HepG2 (cell line): ENCODE measurements around the gene HID1. TPM values are rescaled to one million over a fixed set of nuclear protein-coding genes. Genes with fewer than 3 reads are reported as not detected.

Experiments
- PHF5A ChIP-seq: IDR thresholded peaks from one replicate; pipeline ENCODE4 v1.6.1; 2018; ENCODE audit warnings: low read depth, missing genetic modification reagents; ENCODE audit not compliant: unreplicated experiment
- ZNF776 ChIP-seq: sonication (generic); formaldehyde crosslinking; IDR thresholded peaks from 2 replicates; pipeline ENCODE4 v1.4.0; 2020; ENCODE audit warnings: mild to moderate bottlenecking, missing genetic modification reagents
- polyA plus RNA-seq, 8 experiments: library from polyadenylated mRNA; depleted of rRNA in 3 of 8; stranded (reverse) in 7 of 8; unstranded in 1 of 8; fragments of >200 nt; fragmentation: Illumina TruSeq in 4 of 8; extraction: Trizol in 4 of 8; gene quantifications; 2 replicates each; pipeline versions ENCODE4 v1.2.1 to v1.2.3, GENCODE V29; 2011 to 2016; ENCODE audit warnings: low read depth in 4 of 8, missing spikeins in 1 of 8, mixed read lengths in 1 of 8; ENCODE audit not compliant: insufficient read depth in 1 of 8
- total RNA-seq, 5 experiments: library from RNA; depleted of rRNA; stranded (reverse); fragments of >200 nt; fragmentation: Illumina TruSeq; extraction: Trizol; gene quantifications; 2 replicates each; pipeline ENCODE4 v1.2.3, GENCODE V29; 2016; ENCODE audit warnings: low read depth in 1 of 5
- TF ChIP-seq, protein P1 (sequence below): sonication (generic); formaldehyde crosslinking; IDR thresholded peaks from 2 replicates; pipeline ENCODE4 v1.5.0; 2020; ENCODE audit warnings: mild to moderate bottlenecking, missing genetic modification reagents, borderline replicate concordance
- TF ChIP-seq, protein P2 (sequence below): sonication (generic); formaldehyde crosslinking; IDR thresholded peaks from 2 replicates; pipeline ENCODE4 v1.4.0; 2020; ENCODE audit warnings: mild to moderate bottlenecking, missing genetic modification reagents
- TF ChIP-seq, protein P3 (sequence below): sonication (generic); formaldehyde crosslinking; IDR thresholded peaks from 2 replicates; pipeline ENCODE4 v1.4.0; 2020; ENCODE audit warnings: mild to moderate bottlenecking, missing genetic modification reagents, borderline replicate concordance
- TF ChIP-seq, protein P4 (sequence below): sonication (generic); formaldehyde crosslinking; IDR thresholded peaks from 2 replicates; pipeline ENCODE4 v1.8.0; 2022; ENCODE audit warnings: mild to moderate bottlenecking, missing genetic modification reagents; ENCODE audit not compliant: insufficient replicate concordance
- TF ChIP-seq, protein P5 (sequence below): sonication (generic); formaldehyde crosslinking; IDR thresholded peaks from 2 replicates; pipeline ENCODE4 v1.4.0; 2020; ENCODE audit warnings: missing genetic modification reagents

The HID1 gene
- total and polyA plus RNA-seq, 2 of the 13 experiments (the other 11 are each of a cell fraction or from before 2014, with no cell fraction given), result 2.1 to 10.6 TPM

DNA sequence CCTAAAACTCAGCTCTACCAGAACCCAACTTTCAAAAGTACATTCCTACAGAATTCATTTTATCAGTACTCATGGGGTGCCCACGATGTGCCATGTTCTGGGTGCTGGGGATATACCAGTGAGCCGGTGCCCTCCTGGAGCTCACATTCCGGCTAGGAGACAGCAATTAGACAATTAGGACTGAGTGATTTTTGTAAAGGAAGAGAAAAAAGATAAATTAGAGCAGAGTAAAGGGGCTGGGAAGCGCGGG is 39.5 kb upstream of the HID1 start (continued):
- TF ChIP-seq, protein P1, sequence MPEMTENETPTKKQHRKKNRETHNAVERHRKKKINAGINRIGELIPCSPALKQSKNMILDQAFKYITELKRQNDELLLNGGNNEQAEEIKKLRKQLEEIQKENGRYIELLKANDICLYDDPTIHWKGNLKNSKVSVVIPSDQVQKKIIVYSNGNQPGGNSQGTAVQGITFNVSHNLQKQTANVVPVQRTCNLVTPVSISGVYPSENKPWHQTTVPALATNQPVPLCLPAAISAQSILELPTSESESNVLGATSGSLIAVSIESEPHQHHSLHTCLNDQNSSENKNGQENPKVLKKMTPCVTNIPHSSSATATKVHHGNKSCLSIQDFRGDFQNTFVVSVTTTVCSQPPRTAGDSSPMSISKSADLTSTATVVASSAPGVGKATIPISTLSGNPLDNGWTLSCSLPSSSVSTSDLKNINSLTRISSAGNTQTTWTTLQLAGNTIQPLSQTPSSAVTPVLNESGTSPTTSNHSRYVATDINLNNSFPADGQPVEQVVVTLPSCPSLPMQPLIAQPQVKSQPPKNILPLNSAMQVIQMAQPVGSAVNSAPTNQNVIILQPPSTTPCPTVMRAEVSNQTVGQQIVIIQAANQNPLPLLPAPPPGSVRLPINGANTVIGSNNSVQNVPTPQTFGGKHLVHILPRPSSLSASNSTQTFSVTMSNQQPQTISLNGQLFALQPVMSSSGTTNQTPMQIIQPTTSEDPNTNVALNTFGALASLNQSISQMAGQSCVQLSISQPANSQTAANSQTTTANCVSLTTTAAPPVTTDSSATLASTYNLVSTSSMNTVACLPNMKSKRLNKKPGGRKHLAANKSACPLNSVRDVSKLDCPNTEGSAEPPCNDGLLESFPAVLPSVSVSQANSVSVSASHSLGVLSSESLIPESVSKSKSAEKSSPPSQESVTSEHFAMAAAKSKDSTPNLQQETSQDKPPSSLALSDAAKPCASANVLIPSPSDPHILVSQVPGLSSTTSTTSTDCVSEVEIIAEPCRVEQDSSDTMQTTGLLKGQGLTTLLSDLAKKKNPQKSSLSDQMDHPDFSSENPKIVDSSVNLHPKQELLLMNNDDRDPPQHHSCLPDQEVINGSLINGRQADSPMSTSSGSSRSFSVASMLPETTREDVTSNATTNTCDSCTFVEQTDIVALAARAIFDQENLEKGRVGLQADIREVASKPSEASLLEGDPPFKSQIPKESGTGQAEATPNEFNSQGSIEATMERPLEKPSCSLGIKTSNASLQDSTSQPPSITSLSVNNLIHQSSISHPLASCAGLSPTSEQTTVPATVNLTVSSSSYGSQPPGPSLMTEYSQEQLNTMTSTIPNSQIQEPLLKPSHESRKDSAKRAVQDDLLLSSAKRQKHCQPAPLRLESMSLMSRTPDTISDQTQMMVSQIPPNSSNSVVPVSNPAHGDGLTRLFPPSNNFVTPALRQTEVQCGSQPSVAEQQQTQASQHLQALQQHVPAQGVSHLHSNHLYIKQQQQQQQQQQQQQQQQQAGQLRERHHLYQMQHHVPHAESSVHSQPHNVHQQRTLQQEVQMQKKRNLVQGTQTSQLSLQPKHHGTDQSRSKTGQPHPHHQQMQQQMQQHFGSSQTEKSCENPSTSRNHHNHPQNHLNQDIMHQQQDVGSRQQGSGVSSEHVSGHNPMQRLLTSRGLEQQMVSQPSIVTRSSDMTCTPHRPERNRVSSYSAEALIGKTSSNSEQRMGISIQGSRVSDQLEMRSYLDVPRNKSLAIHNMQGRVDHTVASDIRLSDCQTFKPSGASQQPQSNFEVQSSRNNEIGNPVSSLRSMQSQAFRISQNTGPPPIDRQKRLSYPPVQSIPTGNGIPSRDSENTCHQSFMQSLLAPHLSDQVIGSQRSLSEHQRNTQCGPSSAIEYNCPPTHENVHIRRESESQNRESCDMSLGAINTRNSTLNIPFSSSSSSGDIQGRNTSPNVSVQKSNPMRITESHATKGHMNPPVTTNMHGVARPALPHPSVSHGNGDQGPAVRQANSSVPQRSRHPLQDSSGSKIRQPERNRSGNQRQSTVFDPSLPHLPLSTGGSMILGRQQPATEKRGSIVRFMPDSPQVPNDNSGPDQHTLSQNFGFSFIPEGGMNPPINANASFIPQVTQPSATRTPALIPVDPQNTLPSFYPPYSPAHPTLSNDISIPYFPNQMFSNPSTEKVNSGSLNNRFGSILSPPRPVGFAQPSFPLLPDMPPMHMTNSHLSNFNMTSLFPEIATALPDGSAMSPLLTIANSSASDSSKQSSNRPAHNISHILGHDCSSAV (CRISPR knock-in tag), result no peak
- TF ChIP-seq, protein P2, sequence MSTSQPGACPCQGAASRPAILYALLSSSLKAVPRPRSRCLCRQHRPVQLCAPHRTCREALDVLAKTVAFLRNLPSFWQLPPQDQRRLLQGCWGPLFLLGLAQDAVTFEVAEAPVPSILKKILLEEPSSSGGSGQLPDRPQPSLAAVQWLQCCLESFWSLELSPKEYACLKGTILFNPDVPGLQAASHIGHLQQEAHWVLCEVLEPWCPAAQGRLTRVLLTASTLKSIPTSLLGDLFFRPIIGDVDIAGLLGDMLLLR, result no peak
- TF ChIP-seq, protein P3, sequence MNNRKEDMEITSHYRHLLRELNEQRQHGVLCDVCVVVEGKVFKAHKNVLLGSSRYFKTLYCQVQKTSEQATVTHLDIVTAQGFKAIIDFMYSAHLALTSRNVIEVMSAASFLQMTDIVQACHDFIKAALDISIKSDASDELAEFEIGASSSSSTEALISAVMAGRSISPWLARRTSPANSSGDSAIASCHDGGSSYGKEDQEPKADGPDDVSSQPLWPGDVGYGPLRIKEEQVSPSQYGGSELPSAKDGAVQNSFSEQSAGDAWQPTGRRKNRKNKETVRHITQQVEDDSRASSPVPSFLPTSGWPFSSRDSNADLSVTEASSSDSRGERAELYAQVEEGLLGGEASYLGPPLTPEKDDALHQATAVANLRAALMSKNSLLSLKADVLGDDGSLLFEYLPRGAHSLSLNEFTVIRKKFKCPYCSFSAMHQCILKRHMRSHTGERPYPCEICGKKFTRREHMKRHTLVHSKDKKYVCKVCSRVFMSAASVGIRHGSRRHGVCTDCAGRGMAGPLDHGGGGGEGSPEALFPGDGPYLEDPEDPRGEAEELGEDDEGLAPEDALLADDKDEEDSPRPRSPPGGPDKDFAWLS (CRISPR knock-in tag), result 0 out of 2 replicates have a peak, but pooled peaks have one; percentile 25
- TF ChIP-seq ZNF776 (no peak), PHF5A (CRISPR knock-in tag) (no peak)
- TF ChIP-seq, protein P4, sequence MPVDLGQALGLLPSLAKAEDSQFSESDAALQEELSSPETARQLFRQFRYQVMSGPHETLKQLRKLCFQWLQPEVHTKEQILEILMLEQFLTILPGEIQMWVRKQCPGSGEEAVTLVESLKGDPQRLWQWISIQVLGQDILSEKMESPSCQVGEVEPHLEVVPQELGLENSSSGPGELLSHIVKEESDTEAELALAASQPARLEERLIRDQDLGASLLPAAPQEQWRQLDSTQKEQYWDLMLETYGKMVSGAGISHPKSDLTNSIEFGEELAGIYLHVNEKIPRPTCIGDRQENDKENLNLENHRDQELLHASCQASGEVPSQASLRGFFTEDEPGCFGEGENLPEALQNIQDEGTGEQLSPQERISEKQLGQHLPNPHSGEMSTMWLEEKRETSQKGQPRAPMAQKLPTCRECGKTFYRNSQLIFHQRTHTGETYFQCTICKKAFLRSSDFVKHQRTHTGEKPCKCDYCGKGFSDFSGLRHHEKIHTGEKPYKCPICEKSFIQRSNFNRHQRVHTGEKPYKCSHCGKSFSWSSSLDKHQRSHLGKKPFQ (CRISPR knock-in tag), result peak; percentile 85
- TF ChIP-seq, protein P5, sequence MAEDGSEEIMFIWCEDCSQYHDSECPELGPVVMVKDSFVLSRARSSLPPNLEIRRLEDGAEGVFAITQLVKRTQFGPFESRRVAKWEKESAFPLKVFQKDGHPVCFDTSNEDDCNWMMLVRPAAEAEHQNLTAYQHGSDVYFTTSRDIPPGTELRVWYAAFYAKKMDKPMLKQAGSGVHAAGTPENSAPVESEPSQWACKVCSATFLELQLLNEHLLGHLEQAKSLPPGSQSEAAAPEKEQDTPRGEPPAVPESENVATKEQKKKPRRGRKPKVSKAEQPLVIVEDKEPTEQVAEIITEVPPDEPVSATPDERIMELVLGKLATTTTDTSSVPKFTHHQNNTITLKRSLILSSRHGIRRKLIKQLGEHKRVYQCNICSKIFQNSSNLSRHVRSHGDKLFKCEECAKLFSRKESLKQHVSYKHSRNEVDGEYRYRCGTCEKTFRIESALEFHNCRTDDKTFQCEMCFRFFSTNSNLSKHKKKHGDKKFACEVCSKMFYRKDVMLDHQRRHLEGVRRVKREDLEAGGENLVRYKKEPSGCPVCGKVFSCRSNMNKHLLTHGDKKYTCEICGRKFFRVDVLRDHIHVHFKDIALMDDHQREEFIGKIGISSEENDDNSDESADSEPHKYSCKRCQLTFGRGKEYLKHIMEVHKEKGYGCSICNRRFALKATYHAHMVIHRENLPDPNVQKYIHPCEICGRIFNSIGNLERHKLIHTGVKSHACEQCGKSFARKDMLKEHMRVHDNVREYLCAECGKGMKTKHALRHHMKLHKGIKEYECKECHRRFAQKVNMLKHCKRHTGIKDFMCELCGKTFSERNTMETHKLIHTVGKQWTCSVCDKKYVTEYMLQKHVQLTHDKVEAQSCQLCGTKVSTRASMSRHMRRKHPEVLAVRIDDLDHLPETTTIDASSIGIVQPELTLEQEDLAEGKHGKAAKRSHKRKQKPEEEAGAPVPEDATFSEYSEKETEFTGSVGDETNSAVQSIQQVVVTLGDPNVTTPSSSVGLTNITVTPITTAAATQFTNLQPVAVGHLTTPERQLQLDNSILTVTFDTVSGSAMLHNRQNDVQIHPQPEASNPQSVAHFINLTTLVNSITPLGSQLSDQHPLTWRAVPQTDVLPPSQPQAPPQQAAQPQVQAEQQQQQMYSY, result 0 out of 2 replicates have a peak, but pooled peaks have one; percentile 13
